GM23338 (cell line): Measurements from ENCODE around the gene ANO1. TPM values are rescaled to one million over a fixed set of nuclear protein-coding genes. Genes with fewer than 3 reads are reported as not detected.

Experiments
- ATAC-seq: fragments of 200-7000 bp; cut with Tn5 transposase; 3 replicates; pipeline ENCODE4 v1.9.1; 2020
- DNase-seq: peaks from one replicate; pipeline ENCODE4 v3.0.0-alpha.2; 2015; ENCODE audit warnings: low spot score
- H2AFZ ChIP-seq: fragments of 200-600 bp; sonication (generic); 2 replicates; pipeline ENCODE4 v1.8.0; 2016; ENCODE audit warnings: antibody characterized with exemption, mild to moderate bottlenecking, moderate library complexity
- H3F3A ChIP-seq: fragments of 200-600 bp; sonication (generic); replicated peaks from 2 replicates; pipeline ENCODE4 v1.8.0; 2017; ENCODE audit warnings: antibody characterized with exemption, mixed run types, low read depth
- H3K27ac ChIP-seq: fragments of 200-600 bp; sonication (generic); 2 replicates; pipeline ENCODE4 v1.6.1; 2016; ENCODE audit warnings: low read depth
- H3K27me3 ChIP-seq: fragments of 200-600 bp; sonication (generic); 2 replicates; pipeline ENCODE4 v1.8.0; 2016; ENCODE audit warnings: mild to moderate bottlenecking, mixed run types, moderate library complexity; ENCODE audit not compliant: insufficient read depth
- H3K36me3 ChIP-seq: fragments of 200-600 bp; sonication (generic); 2 replicates; pipeline ENCODE4 v1.8.0; 2016; ENCODE audit warnings: mild to moderate bottlenecking; ENCODE audit not compliant: insufficient read depth
- H3K4me1 ChIP-seq: fragments of 200-600 bp; sonication (generic); 2 replicates; pipeline ENCODE4 v1.8.0; 2016; ENCODE audit warnings: mild to moderate bottlenecking, moderate library complexity; ENCODE audit not compliant: insufficient read depth
- H3K4me2 ChIP-seq: fragments of 200-600 bp; sonication (generic); 2 replicates; pipeline ENCODE4 v1.7.1; 2017; ENCODE audit warnings: mixed run types
- H3K4me3 ChIP-seq: fragments of 200-600 bp; sonication (generic); 2 replicates; pipeline ENCODE4 v1.6.1; 2016; ENCODE audit warnings: mixed run types
- H3K79me2 ChIP-seq: fragments of 200-600 bp; sonication (generic); replicated peaks from 2 replicates; pipeline ENCODE4 v1.8.0; 2017; ENCODE audit warnings: mild to moderate bottlenecking; ENCODE audit not compliant: insufficient read depth
- H3K9me2 ChIP-seq: fragments of 200-600 bp; sonication (generic); 2 replicates; pipeline ENCODE4 v1.8.0; 2017; ENCODE audit not compliant: insufficient read depth
- H4K20me1 ChIP-seq: fragments of 200-600 bp; sonication (generic); replicated peaks from 2 replicates; pipeline ENCODE4 v1.8.0; 2017; ENCODE audit warnings: mild to moderate bottlenecking; ENCODE audit not compliant: insufficient read depth
- H3K27ac Mint-ChIP-seq: 2 replicates; pipeline ENCODE4 v1.8.0; 2020; ENCODE audit warnings: inconsistent platforms, mild to moderate bottlenecking, moderate library complexity, mixed read lengths
- H3K27me3 Mint-ChIP-seq: 3 replicates; pipeline ENCODE4 v1.8.0; 2022; ENCODE audit warnings: low read depth, mild to moderate bottlenecking, moderate library complexity, mixed read lengths, inconsistent platforms; ENCODE audit not compliant: insufficient read depth, poor library complexity
- H3K36me3 Mint-ChIP-seq: 3 replicates; pipeline ENCODE4 v1.8.0; 2021; ENCODE audit warnings: low read depth, mild to moderate bottlenecking, inconsistent platforms, moderate library complexity, mixed read lengths
- H3K4me1 Mint-ChIP-seq: 3 replicates; pipeline ENCODE4 v1.8.0; 2020; ENCODE audit warnings: mild to moderate bottlenecking, inconsistent platforms, mixed read lengths
- H3K4me3 Mint-ChIP-seq: 3 replicates; pipeline ENCODE4 v1.8.0; 2021; ENCODE audit warnings: moderate library complexity, mild to moderate bottlenecking, inconsistent platforms, mixed read lengths
- H3K9me3 Mint-ChIP-seq: 3 replicates; pipeline ENCODE4 v1.8.0; 2020; ENCODE audit warnings: moderate library complexity, mild to moderate bottlenecking, inconsistent platforms, mixed read lengths
- CREB1 ChIP-seq: fragments of 250-450 bp; sonication (Bioruptor Pico); IDR thresholded peaks from 2 replicates; pipeline ENCODE4 v1.5.0; 2020; ENCODE audit warnings: low read depth, mild to moderate bottlenecking, moderate library complexity
- EZH2phosphoT487 ChIP-seq: fragments of 200-600 bp; sonication (generic); IDR thresholded peaks from one replicate; pipeline ENCODE4 v1.8.1; 2018; ENCODE audit warnings: antibody characterized with exemption; ENCODE audit not compliant: unreplicated experiment
- NANOG ChIP-seq: IDR thresholded peaks from 2 replicates; pipeline ENCODE4 v1.6.1; 2016; ENCODE audit warnings: antibody characterized with exemption, borderline replicate concordance
- STAT1 ChIP-seq: IDR thresholded peaks from one replicate; pipeline ENCODE4 v1.6.1; 2016; ENCODE audit warnings: antibody characterized with exemption; ENCODE audit not compliant: unreplicated experiment
- ZNF331 ChIP-seq: fragments of 250-450 bp; sonication (Bioruptor Pico); IDR thresholded peaks from 2 replicates; pipeline ENCODE4 v1.5.0; 2020; ENCODE audit warnings: low read depth, mild to moderate bottlenecking, moderate library complexity
- polyA plus RNA-seq: library from polyadenylated mRNA; unstranded; fragments of >200 nt; fragmentation: Nextera tagmentation; extraction: Ambion mirVana; gene quantifications from 2 replicates; pipeline ENCODE4 v1.2.1, GENCODE V29; 2016
- total RNA-seq: library from RNA; depleted of rRNA; stranded (reverse); fragments of >200 nt; shearing (Covaris generic); gene quantifications from 2 replicates; pipeline ENCODE4 v1.2.3, GENCODE V29; 2014
- TF ChIP-seq, protein P1 (sequence below): IDR thresholded peaks from 2 replicates; pipeline ENCODE4 v1.6.1; 2016; ENCODE audit warnings: antibody characterized with exemption
- TF ChIP-seq, protein P2 (sequence below), 2 experiments: fragments of 200-600 bp in 1 of 2; sonication (generic) in 1 of 2; conservative IDR thresholded peaks; 2 replicates each; pipeline versions ENCODE4 v1.5.1 to v1.6.1; 2016 to 2017; ENCODE audit warnings: antibody characterized with exemption in 2 of 2, low read depth in 2 of 2, mild to moderate bottlenecking in 2 of 2, moderate library complexity in 1 of 2
- TF ChIP-seq, protein P3 (sequence below): IDR thresholded peaks from one replicate; pipeline ENCODE4 v1.6.1; 2018; ENCODE audit warnings: antibody characterized with exemption; ENCODE audit not compliant: unreplicated experiment
- TF ChIP-seq, protein P4 (sequence below): fragments of 250-450 bp; sonication (Bioruptor Pico); IDR thresholded peaks from 2 replicates; pipeline ENCODE4 v1.5.0; 2020; ENCODE audit warnings: mild to moderate bottlenecking, moderate library complexity

The ANO1 gene
- total and polyA plus RNA-seq, 2 experiments from 2014 or later: 1.4 to 3.4 TPM

DNA sequence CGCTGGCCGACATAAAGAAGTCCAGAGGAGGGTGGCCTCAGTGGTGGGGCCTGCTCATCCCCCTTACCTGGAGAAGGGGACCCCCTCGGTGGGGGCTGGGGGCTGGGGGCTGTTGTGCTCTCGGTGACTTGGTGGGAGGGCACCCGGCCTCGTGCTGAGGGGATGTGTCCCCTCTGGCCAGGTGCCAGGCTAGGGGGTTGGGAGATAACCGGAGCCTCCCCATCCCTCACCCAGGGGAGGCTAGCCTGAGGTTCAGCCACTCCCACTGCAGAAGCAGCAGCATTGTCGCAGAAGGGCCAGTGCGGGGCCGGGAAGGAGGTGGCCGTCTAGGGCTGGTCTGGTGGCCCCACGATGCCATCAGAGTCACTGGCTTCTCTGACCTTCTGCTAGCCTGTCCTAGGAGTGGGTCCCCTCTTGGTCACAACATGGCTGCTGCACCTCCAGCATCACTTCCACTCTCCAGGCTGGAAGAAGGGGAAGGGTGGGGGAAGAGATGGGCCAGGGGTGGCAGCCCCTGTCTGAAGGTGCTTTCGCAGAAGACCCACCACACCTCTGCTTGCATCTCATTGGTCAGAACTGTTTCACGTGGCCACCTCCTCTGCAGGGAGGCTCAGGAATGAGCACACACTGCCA, 80.8 kb downstream of the ANO1 start (continued):
- TF ChIP-seq, protein P1, sequence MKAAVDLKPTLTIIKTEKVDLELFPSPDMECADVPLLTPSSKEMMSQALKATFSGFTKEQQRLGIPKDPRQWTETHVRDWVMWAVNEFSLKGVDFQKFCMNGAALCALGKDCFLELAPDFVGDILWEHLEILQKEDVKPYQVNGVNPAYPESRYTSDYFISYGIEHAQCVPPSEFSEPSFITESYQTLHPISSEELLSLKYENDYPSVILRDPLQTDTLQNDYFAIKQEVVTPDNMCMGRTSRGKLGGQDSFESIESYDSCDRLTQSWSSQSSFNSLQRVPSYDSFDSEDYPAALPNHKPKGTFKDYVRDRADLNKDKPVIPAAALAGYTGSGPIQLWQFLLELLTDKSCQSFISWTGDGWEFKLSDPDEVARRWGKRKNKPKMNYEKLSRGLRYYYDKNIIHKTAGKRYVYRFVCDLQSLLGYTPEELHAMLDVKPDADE: no peak

DNA sequence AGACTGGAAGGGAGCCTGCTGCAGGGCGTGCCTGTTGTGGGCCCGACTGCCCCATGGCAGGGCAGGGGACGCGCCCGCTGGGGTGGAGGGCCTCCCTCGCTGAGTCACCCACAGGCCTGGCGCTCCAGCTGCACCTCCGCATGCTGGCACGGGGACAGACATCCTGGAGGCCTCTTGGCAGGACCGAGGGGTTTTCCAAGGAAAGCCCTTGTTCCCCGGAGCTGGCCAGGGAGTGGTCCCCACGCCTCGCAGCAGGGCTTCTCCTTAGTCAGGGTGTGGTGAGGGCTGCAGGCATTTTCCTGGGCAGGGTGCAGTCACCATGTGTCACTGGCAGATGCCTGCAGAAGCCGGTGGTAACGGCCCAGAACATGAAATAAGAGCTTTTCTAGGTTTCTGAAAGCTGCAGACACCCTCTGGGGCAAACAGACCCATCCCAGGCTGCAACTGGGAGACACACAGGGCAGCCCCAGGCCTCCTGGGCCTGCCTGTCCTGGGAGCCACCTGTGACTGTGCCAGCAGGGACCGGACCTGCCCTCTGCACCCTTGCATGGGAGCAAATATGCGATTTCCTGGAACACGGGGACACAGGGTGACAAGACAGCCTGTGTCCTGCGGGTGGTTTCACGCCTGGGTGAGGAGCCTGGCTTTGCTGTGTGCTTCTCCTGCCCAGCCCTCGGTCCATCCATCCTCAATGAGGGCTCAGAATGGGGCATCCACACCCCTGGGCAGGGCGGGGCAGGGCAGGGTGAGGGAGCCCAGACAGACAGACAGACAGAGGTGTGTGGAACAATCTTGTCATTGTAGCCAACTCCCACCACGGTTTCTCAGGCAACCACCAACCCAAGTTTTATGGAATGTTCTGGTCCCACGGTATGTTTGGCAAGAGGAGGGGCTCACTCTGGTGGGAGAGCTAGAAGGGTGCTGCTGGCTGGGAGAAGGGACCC, 81.8 kb downstream of the ANO1 start:
- no peak overlapping the region for H3K27ac ChIP-seq
- H3K79me2 ChIP-seq: no peaks in the 10 kb centered on the region
- H3K36me3 ChIP-seq: no peaks in the 10 kb centered on the region
- DNase-seq (no peak), ATAC-seq (no peak)
- H3K4me1 Mint-ChIP-seq: peaks cover 4% of the 10 kb centered on the region; the same call in 1 of the 3 replicates
- no peak overlapping the region for H3K4me3 ChIP-seq
- H2AFZ ChIP-seq: no peak overlapping the region
- H3K4me3 Mint-ChIP-seq: no peak overlapping the region
- peaks cover 16% of the 10 kb centered on the region for H3K27me3 Mint-ChIP-seq
- no peaks in the 10 kb centered on the region for H3K4me1 ChIP-seq
- no peaks in the 10 kb centered on the region for H4K20me1 ChIP-seq
- no peak overlapping the region for H3K4me2 ChIP-seq
- no peaks in the 10 kb centered on the region for H3K9me2 ChIP-seq
- H3K36me3 Mint-ChIP-seq: no peaks in the 10 kb centered on the region
- no peaks in the 10 kb centered on the region for H3F3A ChIP-seq
- H3K27me3 ChIP-seq: no peaks in the 10 kb centered on the region
- no peak overlapping the region for H3K27ac Mint-ChIP-seq
- no peaks in the 10 kb centered on the region for H3K9me3 Mint-ChIP-seq
- TF ChIP-seq EZH2phosphoT487: no peak
- TF ChIP-seq ZNF331: no peak
- TF ChIP-seq, protein P2, sequence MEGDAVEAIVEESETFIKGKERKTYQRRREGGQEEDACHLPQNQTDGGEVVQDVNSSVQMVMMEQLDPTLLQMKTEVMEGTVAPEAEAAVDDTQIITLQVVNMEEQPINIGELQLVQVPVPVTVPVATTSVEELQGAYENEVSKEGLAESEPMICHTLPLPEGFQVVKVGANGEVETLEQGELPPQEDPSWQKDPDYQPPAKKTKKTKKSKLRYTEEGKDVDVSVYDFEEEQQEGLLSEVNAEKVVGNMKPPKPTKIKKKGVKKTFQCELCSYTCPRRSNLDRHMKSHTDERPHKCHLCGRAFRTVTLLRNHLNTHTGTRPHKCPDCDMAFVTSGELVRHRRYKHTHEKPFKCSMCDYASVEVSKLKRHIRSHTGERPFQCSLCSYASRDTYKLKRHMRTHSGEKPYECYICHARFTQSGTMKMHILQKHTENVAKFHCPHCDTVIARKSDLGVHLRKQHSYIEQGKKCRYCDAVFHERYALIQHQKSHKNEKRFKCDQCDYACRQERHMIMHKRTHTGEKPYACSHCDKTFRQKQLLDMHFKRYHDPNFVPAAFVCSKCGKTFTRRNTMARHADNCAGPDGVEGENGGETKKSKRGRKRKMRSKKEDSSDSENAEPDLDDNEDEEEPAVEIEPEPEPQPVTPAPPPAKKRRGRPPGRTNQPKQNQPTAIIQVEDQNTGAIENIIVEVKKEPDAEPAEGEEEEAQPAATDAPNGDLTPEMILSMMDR (conservative IDR thresholded peaks at IDR 0.05; ENCODE audit: low read depth in 2 of 2): no peak
- TF ChIP-seq, protein P3, sequence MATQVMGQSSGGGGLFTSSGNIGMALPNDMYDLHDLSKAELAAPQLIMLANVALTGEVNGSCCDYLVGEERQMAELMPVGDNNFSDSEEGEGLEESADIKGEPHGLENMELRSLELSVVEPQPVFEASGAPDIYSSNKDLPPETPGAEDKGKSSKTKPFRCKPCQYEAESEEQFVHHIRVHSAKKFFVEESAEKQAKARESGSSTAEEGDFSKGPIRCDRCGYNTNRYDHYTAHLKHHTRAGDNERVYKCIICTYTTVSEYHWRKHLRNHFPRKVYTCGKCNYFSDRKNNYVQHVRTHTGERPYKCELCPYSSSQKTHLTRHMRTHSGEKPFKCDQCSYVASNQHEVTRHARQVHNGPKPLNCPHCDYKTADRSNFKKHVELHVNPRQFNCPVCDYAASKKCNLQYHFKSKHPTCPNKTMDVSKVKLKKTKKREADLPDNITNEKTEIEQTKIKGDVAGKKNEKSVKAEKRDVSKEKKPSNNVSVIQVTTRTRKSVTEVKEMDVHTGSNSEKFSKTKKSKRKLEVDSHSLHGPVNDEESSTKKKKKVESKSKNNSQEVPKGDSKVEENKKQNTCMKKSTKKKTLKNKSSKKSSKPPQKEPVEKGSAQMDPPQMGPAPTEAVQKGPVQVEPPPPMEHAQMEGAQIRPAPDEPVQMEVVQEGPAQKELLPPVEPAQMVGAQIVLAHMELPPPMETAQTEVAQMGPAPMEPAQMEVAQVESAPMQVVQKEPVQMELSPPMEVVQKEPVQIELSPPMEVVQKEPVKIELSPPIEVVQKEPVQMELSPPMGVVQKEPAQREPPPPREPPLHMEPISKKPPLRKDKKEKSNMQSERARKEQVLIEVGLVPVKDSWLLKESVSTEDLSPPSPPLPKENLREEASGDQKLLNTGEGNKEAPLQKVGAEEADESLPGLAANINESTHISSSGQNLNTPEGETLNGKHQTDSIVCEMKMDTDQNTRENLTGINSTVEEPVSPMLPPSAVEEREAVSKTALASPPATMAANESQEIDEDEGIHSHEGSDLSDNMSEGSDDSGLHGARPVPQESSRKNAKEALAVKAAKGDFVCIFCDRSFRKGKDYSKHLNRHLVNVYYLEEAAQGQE: no peak
- TF ChIP-seq STAT1: no peak
- TF ChIP-seq CREB1 (CRISPR knock-in tag): no peak
- no peak for TF ChIP-seq NANOG
- TF ChIP-seq, protein P4, sequence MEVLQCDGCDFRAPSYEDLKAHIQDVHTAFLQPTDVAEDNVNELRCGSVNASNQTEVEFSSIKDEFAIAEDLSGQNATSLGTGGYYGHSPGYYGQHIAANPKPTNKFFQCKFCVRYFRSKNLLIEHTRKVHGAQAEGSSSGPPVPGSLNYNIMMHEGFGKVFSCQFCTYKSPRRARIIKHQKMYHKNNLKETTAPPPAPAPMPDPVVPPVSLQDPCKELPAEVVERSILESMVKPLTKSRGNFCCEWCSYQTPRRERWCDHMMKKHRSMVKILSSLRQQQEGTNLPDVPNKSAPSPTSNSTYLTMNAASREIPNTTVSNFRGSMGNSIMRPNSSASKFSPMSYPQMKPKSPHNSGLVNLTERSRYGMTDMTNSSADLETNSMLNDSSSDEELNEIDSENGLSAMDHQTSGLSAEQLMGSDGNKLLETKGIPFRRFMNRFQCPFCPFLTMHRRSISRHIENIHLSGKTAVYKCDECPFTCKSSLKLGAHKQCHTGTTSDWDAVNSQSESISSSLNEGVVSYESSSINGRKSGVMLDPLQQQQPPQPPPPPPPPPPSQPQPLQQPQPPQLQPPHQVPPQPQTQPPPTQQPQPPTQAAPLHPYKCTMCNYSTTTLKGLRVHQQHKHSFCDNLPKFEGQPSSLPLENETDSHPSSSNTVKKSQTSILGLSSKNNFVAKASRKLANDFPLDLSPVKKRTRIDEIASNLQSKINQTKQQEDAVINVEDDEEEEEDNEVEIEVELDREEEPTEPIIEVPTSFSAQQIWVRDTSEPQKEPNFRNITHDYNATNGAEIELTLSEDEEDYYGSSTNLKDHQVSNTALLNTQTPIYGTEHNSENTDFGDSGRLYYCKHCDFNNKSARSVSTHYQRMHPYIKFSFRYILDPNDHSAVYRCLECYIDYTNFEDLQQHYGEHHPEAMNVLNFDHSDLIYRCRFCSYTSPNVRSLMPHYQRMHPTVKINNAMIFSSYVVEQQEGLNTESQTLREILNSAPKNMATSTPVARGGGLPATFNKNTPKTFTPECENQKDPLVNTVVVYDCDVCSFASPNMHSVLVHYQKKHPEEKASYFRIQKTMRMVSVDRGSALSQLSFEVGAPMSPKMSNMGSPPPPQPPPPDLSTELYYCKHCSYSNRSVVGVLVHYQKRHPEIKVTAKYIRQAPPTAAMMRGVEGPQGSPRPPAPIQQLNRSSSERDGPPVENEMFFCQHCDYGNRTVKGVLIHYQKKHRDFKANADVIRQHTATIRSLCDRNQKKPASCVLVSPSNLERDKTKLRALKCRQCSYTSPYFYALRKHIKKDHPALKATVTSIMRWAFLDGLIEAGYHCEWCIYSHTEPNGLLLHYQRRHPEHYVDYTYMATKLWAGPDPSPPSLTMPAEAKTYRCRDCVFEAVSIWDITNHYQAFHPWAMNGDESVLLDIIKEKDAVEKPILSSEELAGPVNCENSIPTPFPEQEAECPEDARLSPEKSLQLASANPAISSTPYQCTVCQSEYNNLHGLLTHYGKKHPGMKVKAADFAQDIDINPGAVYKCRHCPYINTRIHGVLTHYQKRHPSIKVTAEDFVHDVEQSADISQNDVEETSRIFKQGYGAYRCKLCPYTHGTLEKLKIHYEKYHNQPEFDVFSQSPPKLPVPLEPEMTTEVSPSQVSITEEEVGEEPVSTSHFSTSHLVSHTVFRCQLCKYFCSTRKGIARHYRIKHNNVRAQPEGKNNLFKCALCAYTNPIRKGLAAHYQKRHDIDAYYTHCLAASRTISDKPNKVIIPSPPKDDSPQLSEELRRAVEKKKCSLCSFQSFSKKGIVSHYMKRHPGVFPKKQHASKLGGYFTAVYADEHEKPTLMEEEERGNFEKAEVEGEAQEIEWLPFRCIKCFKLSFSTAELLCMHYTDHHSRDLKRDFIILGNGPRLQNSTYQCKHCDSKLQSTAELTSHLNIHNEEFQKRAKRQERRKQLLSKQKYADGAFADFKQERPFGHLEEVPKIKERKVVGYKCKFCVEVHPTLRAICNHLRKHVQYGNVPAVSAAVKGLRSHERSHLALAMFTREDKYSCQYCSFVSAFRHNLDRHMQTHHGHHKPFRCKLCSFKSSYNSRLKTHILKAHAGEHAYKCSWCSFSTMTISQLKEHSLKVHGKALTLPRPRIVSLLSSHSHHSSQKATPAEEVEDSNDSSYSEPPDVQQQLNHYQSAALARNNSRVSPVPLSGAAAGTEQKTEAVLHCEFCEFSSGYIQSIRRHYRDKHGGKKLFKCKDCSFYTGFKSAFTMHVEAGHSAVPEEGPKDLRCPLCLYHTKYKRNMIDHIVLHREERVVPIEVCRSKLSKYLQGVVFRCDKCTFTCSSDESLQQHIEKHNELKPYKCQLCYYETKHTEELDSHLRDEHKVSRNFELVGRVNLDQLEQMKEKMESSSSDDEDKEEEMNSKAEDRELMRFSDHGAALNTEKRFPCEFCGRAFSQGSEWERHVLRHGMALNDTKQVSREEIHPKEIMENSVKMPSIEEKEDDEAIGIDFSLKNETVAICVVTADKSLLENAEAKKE (CRISPR knock-in tag): no peak
